Kidney (tissue), 14 donors: ENCODE data around the gene CSF2. TPM values are rescaled to one million over a fixed set of nuclear protein-coding genes. Genes with fewer than 3 reads are reported as not detected.

Experiments used
- DNase-seq, 5 donors: peaks; one replicate each; pipeline ENCODE4 v3.0.0-alpha.2; 2013 to 2020
- FAIRE-seq: peaks from 2 replicates; lab custom pipeline; 2012; peaks lifted over from hg19 to GRCh38; lab: Jason Lieb, UNC
- H3K27ac ChIP-seq, 2 donors: one replicate each; pipeline ENCODE4 v1.7.0; 2013; ENCODE audit warnings: low read depth in 2 of 2, low read length in 2 of 2, inconsistent platforms in 1 of 2
- H3K27me3 ChIP-seq: one replicate; pipeline ENCODE4 v1.7.1; 2013; ENCODE audit warnings: low read length, inconsistent platforms; ENCODE audit not compliant: control insufficient read depth, insufficient read depth
- H3K36me3 ChIP-seq, 3 donors: one replicate each; pipeline versions ENCODE4 v1.7.0 to v1.7.1; 2013; ENCODE audit warnings: low read length in 3 of 3, control low read depth in 1 of 3, inconsistent platforms in 1 of 3; ENCODE audit not compliant: insufficient read depth in 3 of 3, control insufficient read depth in 2 of 3
- H3K4me1 ChIP-seq, 3 donors: one replicate each; pipeline versions ENCODE4 v1.7.0 to v1.7.1; 2013; ENCODE audit warnings: low read length in 3 of 3, inconsistent platforms in 1 of 3, low read depth in 1 of 3; ENCODE audit not compliant: control insufficient read depth in 2 of 3, insufficient read depth in 2 of 3
- H3K4me3 ChIP-seq, 3 donors: one replicate each; pipeline versions ENCODE4 v1.7.0 to v1.8.1; 2013; ENCODE audit warnings: low read length in 3 of 3, control low read depth in 1 of 3, inconsistent platforms in 1 of 3
- H3K9ac ChIP-seq, 3 donors: one replicate each; pipeline versions ENCODE4 v1.7.0 to v1.7.1; 2013; ENCODE audit warnings: low read length in 3 of 3, control low read depth in 1 of 3, inconsistent platforms in 1 of 3
- H3K9me3 ChIP-seq, 3 donors: one replicate each; pipeline versions ENCODE4 v1.7.0 to v1.7.1; 2013; ENCODE audit warnings: low read length in 3 of 3, control low read depth in 1 of 3, inconsistent platforms in 1 of 3; ENCODE audit not compliant: control insufficient read depth in 2 of 3, insufficient read depth in 1 of 3
- CTCF ChIP-seq: IDR thresholded peaks from 3 replicates; pipeline ENCODE4 v1.5.1; 2012; ENCODE audit warnings: mild to moderate bottlenecking, moderate library complexity, borderline replicate concordance; ENCODE audit not compliant: insufficient read depth; ENCODE audit errors: extremely low read depth
- intact Hi-C: fragments of 100-400 bp; cut with DNase I; formaldehyde crosslinking; loops from one replicate; pipeline ENCODE4 v1.11.1; 2022
- polyA plus RNA-seq: library from polyadenylated mRNA; stranded (reverse); fragments of 350-450 nt; fragmentation: Illumina TruSeq; extraction: RNeasy Lipid Tissue Mini Kit (QIAGEN cat#74804); gene quantifications from one replicate; pipeline ENCODE4 v1.2.3, GENCODE V29; 2014; ENCODE audit warnings: low read depth, low replicate concordance; ENCODE audit not compliant: insufficient read depth
- total RNA-seq: library from RNA; stranded (reverse); fragmentation: NEBNext Ultra II Directional; extraction: Animal tissue kit (Norgen Biotek cat#: 25700); gene quantifications from one replicate; pipeline ENCODE4 v1.2.1, GENCODE V29; 2021
- donor health status: control.
- donor health status: control.
- donor health status: control.
- donor health status: control.
- donor health status: control.
- donor health status: DM: yes; HTN: yes; CAD: no.
- donor health status: Normal renal cell carcinoma (clear cell type).

CSF2 gene
- total and polyA plus RNA-seq, 2 donors from 2014 or later = not detected

- Histone ChIP-seq H3K9me3 (no peaks in the 10 kb centered on the region), H3K9ac (no peak overlapping the region), H3K4me1 (no peaks in the 10 kb centered on the region), H3K27ac (no peak overlapping the region), H3K4me3 (no peak overlapping the region), H3K27me3 (no peaks in the 10 kb centered on the region), H3K36me3 (no peaks in the 10 kb centered on the region)
- intact Hi-C loops = no loop called here
- FAIRE-seq (no peak), DNase-seq (peak in 3 of 5 donors; percentile 4 to 27 (median 22))
- TF ChIP-seq CTCF = no peak
Measured at GRCh38 chr5:132050661-132051552, 22.7 kb upstream of the CSF2 start.

DNA sequence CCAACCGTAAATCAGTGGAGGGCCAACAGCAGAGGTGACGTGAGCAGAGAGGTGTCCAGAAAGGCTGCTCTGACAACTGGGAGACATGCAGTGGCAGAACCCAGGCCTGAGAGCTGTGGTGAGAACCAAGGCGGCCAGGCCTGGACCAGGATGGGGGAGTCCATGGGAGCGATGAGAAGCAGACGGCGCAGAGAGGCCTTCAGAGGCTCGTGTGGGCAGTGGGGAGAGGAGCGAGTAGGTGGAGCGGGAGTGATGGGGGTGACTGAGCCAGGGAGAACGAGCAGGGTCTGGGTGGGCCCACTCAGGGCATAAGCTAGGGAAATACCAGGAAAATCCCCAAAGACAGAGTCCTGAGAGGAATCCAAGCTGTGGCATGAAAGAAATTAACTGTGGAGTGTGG, 21.1 kb upstream of the CSF2 start:
- peak in 3 of 5 donors; percentile 4 to 58 (median 18) for DNase-seq
- Histone ChIP-seq H3K36me3 (no peaks in the 10 kb centered on the region), H3K9me3 (no peaks in the 10 kb centered on the region), H3K9ac (no peak overlapping the region), H3K27ac (no peak overlapping the region), H3K4me1 (no peaks in the 10 kb centered on the region), H3K4me3 (no peak overlapping the region), H3K27me3 (no peaks in the 10 kb centered on the region)
- no peak for FAIRE-seq
- intact Hi-C loops = no loop called here
- no peak for TF ChIP-seq CTCF

DNA sequence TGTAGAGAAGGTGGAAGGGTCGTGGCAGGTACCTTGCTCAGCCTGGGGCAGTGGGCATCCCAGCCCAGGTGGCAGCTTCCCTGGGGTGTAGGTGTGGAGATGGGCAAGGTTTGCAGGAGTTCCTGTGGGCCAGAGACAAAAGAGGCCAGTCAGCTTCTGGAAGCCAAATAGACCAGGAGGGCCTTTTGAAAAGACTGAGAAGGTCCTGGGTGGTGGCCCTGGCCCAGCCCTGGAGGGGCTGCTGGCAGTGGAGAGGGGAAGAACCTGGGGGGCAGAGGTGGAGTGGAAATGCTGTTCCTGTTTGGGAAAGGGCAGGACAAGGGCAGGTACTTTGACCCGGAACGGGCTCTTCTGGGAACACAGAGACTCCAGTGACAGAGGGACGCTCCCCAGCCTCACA, 20.1 kb upstream of the CSF2 start:
- FAIRE-seq (no peak), DNase-seq (peak in 2 of 5 donors; percentile 13 to 45)
- no peaks in the 10 kb centered on the region for H3K9me3 ChIP-seq
- no peak overlapping the region for H3K9ac ChIP-seq
- H3K36me3 ChIP-seq = no peaks in the 10 kb centered on the region
- intact Hi-C loops = no loop called here
- H3K27me3 ChIP-seq = no peaks in the 10 kb centered on the region
- H3K27ac ChIP-seq = no peak overlapping the region
- no peaks in the 10 kb centered on the region for H3K4me1 ChIP-seq
- no peak for TF ChIP-seq CTCF
- H3K4me3 ChIP-seq = no peak overlapping the region
